KG1 (cell line): Measurements from ENCODE around the gene DNAJB13.

Source experiments
- DNase-seq: peaks from one replicate; lab custom pipeline; 2025; lab: John Stamatoyannopoulos, UW

Gene DNAJB13

DNA sequence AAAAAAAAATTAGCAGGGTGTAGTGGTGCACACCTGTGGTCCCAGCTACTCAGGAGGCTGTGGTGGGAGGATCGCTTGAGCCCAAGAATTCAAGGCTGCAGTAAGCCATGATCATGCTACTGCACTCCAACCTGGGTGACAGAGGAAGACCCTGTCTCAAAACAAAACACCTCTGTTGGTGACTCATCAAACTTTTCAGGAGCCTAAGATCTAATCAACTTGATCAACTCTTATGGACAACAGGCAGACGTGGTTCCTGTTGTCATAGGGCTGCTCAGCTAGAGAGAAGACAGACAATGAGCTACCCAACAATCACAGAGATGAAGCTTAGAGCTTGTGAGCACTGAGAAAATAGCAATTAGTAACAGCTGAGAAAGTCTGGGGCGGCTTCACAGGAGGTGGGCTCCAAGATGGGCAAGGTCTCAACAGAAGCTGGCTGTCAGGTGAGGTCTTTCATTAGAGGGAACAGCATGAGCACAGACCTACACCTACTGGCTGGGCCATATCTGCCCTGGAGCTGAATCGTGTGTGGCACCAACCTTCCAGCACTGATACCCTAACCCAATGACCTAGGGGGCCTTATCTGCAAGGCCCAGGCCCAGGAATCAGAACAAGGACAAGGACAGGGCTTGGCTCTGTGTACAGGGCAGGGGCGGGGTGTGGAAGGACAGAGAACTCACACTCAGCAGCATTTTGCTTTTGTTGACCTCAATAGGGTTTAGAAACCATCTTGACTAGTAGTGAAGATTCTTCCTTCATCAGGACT, 65.3 kb downstream of the DNAJB13 start:
- no peak for DNase-seq

DNA sequence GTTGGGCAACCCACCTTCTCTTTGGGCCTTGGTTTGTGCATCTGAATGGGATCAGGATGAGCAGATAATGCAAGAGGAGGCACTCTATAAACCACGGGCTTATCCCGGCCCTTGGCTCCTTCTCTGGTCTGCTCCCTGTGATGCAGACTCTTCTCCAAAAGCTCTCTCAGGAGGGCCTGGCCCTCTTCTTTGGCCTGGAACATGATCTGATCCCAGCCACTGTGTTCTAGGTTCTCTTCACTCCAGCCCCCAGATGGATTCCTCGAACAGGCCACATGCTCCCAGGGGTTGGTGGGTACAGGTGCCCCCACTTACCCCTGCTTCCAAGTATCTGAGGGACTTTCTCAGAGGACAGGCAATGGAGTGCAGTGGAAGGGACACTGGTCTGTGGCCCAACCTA, 66.8 kb downstream of the DNAJB13 start:
- no peak for DNase-seq

DNA sequence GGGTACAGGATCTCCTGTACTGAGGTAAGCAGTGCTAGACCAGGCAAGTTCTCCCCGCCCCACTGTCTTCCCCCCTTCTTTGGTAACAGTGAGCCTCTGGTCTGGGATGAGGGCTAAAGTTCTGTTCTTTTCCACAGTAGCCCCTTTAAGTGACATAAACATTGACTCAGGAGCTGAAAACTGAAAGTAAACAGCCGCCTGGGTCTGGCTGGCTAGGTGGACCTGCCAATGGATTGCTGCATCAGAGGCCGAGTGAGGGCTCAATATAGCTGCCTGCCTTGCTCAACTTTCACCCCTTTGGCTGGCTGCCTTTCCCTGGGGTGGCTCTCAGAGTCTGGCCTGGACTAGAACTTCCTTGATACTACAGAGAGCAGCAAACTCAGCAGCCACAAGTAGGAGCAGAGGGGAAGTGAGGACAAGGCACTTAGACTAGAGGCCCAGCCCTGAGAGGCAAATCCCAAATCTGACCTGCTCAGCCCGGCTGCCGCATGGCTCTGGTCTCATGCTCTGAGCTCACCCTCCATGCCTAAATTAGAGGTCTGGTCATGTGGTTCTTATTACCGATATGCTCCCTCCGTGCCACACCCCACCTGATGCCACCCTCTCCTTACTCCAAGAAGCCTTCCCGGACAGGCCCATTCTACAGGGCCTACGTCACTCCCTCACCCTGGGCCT, 67.6 kb downstream of the DNAJB13 start:
- no peak for DNase-seq

DNA sequence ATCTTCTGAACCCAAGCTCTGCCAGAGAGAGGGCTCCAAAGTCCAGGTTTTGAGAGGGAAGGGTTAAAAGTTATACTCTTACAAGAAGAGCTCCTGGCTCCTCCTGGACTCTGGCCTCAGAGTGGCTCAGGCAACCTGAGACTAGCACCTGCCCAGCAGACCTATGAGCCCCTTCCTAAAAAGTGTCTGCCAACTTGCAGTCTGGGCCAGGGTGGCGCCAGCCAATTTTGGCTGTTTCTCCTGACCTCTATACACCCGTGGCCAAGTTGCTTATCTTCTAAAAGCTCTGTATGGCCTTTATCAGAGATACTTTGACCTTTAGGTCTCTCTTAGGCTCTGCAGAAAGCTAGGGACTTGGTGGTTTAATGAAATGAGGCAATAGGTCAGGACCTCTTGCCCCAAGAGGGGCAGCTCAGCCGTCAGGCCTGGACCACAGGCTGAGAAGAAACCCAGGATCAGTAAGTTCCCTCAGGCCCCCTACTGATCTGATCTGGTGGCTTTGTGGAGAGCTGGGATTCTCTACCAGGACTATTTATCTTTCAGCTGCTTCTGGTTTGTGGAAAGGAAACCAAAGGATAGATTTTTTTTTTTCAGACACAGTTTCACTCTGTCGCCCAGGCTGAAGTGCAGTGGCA, 68.4 kb downstream of the DNAJB13 start:
- no peak for DNase-seq

DNA sequence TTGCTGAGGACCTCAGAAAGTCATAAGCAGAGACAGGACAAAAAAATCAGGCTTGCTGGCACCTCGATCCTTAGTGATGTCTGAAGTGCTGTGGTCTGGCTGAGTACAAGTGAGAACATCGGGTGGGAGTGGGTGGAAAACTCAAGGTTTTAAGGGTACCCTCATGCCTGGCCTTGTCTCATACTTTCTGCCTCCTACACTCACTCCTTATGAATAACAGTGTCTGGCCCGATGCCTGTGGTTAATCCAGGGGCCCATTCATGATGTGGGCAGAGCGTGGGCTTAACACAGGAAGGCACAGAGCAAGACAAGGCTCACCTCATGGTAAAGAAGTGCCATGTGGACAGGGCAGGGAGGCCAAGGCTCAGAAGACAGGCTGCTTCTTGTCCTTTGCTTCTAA, 69.0 kb downstream of the DNAJB13 start:
- no peak for DNase-seq
